CD4-positive, alpha-beta memory T cell (primary cell): Measurements from ENCODE around the gene SYCP2. TPM values are rescaled to one million over a fixed set of nuclear protein-coding genes. Genes with fewer than 3 reads are reported as not detected.

Experiments used
- CTCF ChIA-PET: fragments of 350-600 bp; sonication (Branson Sonifier 250); formaldehyde crosslinking; loops from one replicate; lab custom pipeline; 2021; ENCODE audit warnings: inconsistent platforms; ENCODE audit not compliant: partially characterized antibody; lab: Charles Lee
- POLR2A ChIA-PET: fragments of 350-600 bp; sonication (Branson Sonifier 250); formaldehyde crosslinking; loops from one replicate; lab custom pipeline; 2021; ENCODE audit not compliant: partially characterized antibody; lab: Charles Lee
- DNase-seq, 5 donors: peaks; one replicate each; pipeline versions ENCODE4 v3.0.0 to v3.0.0-alpha.2; 2020 to 2022; ENCODE audit warnings: mixed read lengths in 1 of 5
- H3K27ac ChIP-seq: one replicate; pipeline ENCODE4 v1.7.0; 2013; ENCODE audit warnings: low read depth, low read length
- H3K27me3 ChIP-seq: 2 replicates; pipeline ENCODE4 v1.7.0; 2013; ENCODE audit warnings: mild to moderate bottlenecking, low read length, moderate library complexity; ENCODE audit not compliant: insufficient read depth
- H3K36me3 ChIP-seq: 2 replicates; pipeline ENCODE4 v1.7.0; 2013; ENCODE audit warnings: mild to moderate bottlenecking, low read length, moderate library complexity; ENCODE audit not compliant: insufficient read depth
- H3K4me1 ChIP-seq: 2 replicates; pipeline ENCODE4 v1.7.0; 2013; ENCODE audit warnings: mild to moderate bottlenecking, low read length, moderate library complexity; ENCODE audit not compliant: insufficient read depth
- H3K4me3 ChIP-seq, 2 donors: one replicate each; pipeline ENCODE4 v1.7.0; 2013; ENCODE audit warnings: low read length in 2 of 2, mild to moderate bottlenecking in 1 of 2
- H3K9me3 ChIP-seq, 2 donors: one replicate each; pipeline ENCODE4 v1.7.0; 2013; ENCODE audit warnings: low read length in 2 of 2, control low read depth in 1 of 2; ENCODE audit not compliant: control insufficient read depth in 1 of 2
- H3K27ac Mint-ChIP-seq, 7 donors: one replicate each; pipeline ENCODE4 v1.8.0; 2020 to 2021; ENCODE audit warnings: mixed read lengths in 7 of 7, mild to moderate bottlenecking in 6 of 7, inconsistent platforms in 3 of 7, moderate library complexity in 3 of 7
- H3K27me3 Mint-ChIP-seq, 2 donors: one replicate each; pipeline ENCODE4 v1.8.0; 2020 to 2021; ENCODE audit warnings: mixed read lengths in 2 of 2
- H3K36me3 Mint-ChIP-seq, 2 donors: one replicate each; pipeline ENCODE4 v1.8.0; 2020 to 2021; ENCODE audit warnings: mixed read lengths in 2 of 2, inconsistent platforms in 1 of 2, mild to moderate bottlenecking in 1 of 2
- H3K4me1 Mint-ChIP-seq, 4 donors: one replicate each; pipeline ENCODE4 v1.8.0; 2020 to 2021; ENCODE audit warnings: mixed read lengths in 4 of 4, mild to moderate bottlenecking in 1 of 4
- H3K4me3 Mint-ChIP-seq, 8 donors: one replicate each; pipeline ENCODE4 v1.8.0; 2020 to 2021; ENCODE audit warnings: mixed read lengths in 8 of 8, mild to moderate bottlenecking in 7 of 8, moderate library complexity in 6 of 8, inconsistent platforms in 3 of 8
- H3K9me3 Mint-ChIP-seq, 8 donors: one replicate each; pipeline ENCODE4 v1.8.0; 2020 to 2021; ENCODE audit warnings: mixed read lengths in 8 of 8, mild to moderate bottlenecking in 5 of 8, inconsistent platforms in 3 of 8, moderate library complexity in 1 of 8
- intact Hi-C: fragments of 100-400 bp; cut with micrococcal nuclease; formaldehyde crosslinking; loops from one replicate; pipeline ENCODE4 v1.15.1; 2023
- polyA plus RNA-seq, 2 donors: library from polyadenylated mRNA; unstranded; fragments of 300-500 nt; fragmentation: Illumina TruSeq; gene quantifications; one replicate each; pipeline ENCODE4 v1.2.3, GENCODE V29; 2021
- total RNA-seq, 2 experiments: library from RNA; stranded (reverse); gene quantifications; one replicate each; pipeline ENCODE4 v1.2.3, GENCODE V29; 2021

Gene SYCP2
- total and polyA plus RNA-seq, 4 experiments from 2014 or later, result 0.91 to 5.4 (median 2.8) TPM

- intact Hi-C loops, result no loop called here
- ChIA-PET CTCF (no interaction called here), POLR2A (no interaction called here)
- no peaks in the 10 kb centered on the region for H3K4me1 Mint-ChIP-seq
- no peak overlapping the region for H3K27ac Mint-ChIP-seq
- Histone ChIP-seq H3K27me3 (no peaks in the 10 kb centered on the region), H3K9me3 (no peaks in the 10 kb centered on the region), H3K27ac (no peak overlapping the region), H3K36me3 (no peaks in the 10 kb centered on the region), H3K4me1 (no peaks in the 10 kb centered on the region), H3K4me3 (no peak overlapping the region)
- no peaks in the 10 kb centered on the region for H3K36me3 Mint-ChIP-seq
- no peak for DNase-seq
- H3K4me3 Mint-ChIP-seq, result no peak overlapping the region
- peaks cover 0 to 4% (median 0%) of the 10 kb centered on the region in 8 donors for H3K9me3 Mint-ChIP-seq
- peaks cover 0 to 5% of the 10 kb centered on the region in 2 donors for H3K27me3 Mint-ChIP-seq
Observed at GRCh38 chr20:59819496-59820203, 113.8 kb downstream of the SYCP2 start.

GRCh38 chr20:59818911-59819310, 114.5 kb downstream of the SYCP2 start:
- Mint-ChIP-seq H3K4me1 (no peaks in the 10 kb centered on the region), H3K36me3 (no peaks in the 10 kb centered on the region), H3K4me3 (no peak overlapping the region), H3K27ac (no peak overlapping the region), H3K9me3 (peaks cover 0 to 4% (median 0%) of the 10 kb centered on the region in 8 donors), H3K27me3 (peaks cover 0 to 3% of the 10 kb centered on the region in 2 donors)
- no peaks in the 10 kb centered on the region for H3K27me3 ChIP-seq
- no peak overlapping the region for H3K27ac ChIP-seq
- no peak overlapping the region for H3K4me3 ChIP-seq
- H3K4me1 ChIP-seq, result no peaks in the 10 kb centered on the region
- no peak for DNase-seq
- POLR2A ChIA-PET, result no interaction called here
- intact Hi-C loops, result no loop called here
- H3K36me3 ChIP-seq, result no peaks in the 10 kb centered on the region
- no peaks in the 10 kb centered on the region for H3K9me3 ChIP-seq
- CTCF ChIA-PET, result no interaction called here

- Histone ChIP-seq H3K9me3 (no peaks in the 10 kb centered on the region), H3K36me3 (no peaks in the 10 kb centered on the region), H3K4me3 (no peak overlapping the region), H3K27me3 (no peaks in the 10 kb centered on the region), H3K4me1 (no peaks in the 10 kb centered on the region), H3K27ac (no peak overlapping the region)
- Mint-ChIP-seq H3K4me1 (no peaks in the 10 kb centered on the region), H3K36me3 (no peaks in the 10 kb centered on the region), H3K27ac (no peak overlapping the region), H3K9me3 (peaks cover 0 to 4% (median 0%) of the 10 kb centered on the region in 8 donors), H3K4me3 (no peak overlapping the region), H3K27me3 (peaks cover 0 to 3% of the 10 kb centered on the region in 2 donors)
- intact Hi-C loops, result no loop called here
- no peak for DNase-seq
- ChIA-PET POLR2A (no interaction called here), CTCF (no interaction called here)
Observed at GRCh38 chr20:59817846-59818615, 115.4 kb downstream of the SYCP2 start.

GRCh38 chr20:59817406-59817805, 116.0 kb downstream of the SYCP2 start:
- Mint-ChIP-seq H3K4me1 (no peaks in the 10 kb centered on the region), H3K4me3 (no peak overlapping the region), H3K9me3 (peaks cover 0 to 4% (median 0%) of the 10 kb centered on the region in 8 donors), H3K27me3 (peaks cover 0 to 4% of the 10 kb centered on the region in 2 donors), H3K27ac (no peak overlapping the region), H3K36me3 (no peaks in the 10 kb centered on the region)
- no peaks in the 10 kb centered on the region for H3K4me1 ChIP-seq
- intact Hi-C loops, result no loop called here
- no peaks in the 10 kb centered on the region for H3K9me3 ChIP-seq
- ChIA-PET POLR2A (no interaction called here), CTCF (no interaction called here)
- no peak overlapping the region for H3K27ac ChIP-seq
- H3K4me3 ChIP-seq, result no peak overlapping the region
- no peak for DNase-seq
- H3K27me3 ChIP-seq, result no peaks in the 10 kb centered on the region
- no peaks in the 10 kb centered on the region for H3K36me3 ChIP-seq

- POLR2A ChIA-PET, result no interaction called here
- intact Hi-C loops, result no loop called here
- Mint-ChIP-seq H3K27me3 (peaks cover 0 to 6% of the 10 kb centered on the region in 2 donors), H3K9me3 (peaks cover 0 to 4% (median 0%) of the 10 kb centered on the region in 8 donors), H3K27ac (no peak overlapping the region), H3K4me1 (no peaks in the 10 kb centered on the region), H3K4me3 (no peak overlapping the region), H3K36me3 (no peaks in the 10 kb centered on the region)
- H3K4me1 ChIP-seq, result no peaks in the 10 kb centered on the region
- H3K27me3 ChIP-seq, result no peaks in the 10 kb centered on the region
- no peak overlapping the region for H3K27ac ChIP-seq
- DNase-seq, result no peak
- H3K4me3 ChIP-seq, result no peak overlapping the region
- no peaks in the 10 kb centered on the region for H3K9me3 ChIP-seq
- H3K36me3 ChIP-seq, result no peaks in the 10 kb centered on the region
- CTCF ChIA-PET, result no interaction called here
Observed at GRCh38 chr20:59816146-59816738, 117.2 kb downstream of the SYCP2 start.

- Mint-ChIP-seq H3K9me3 (no peaks in the 10 kb centered on the region), H3K4me3 (no peak overlapping the region), H3K4me1 (no peaks in the 10 kb centered on the region), H3K27ac (no peak overlapping the region), H3K27me3 (peaks cover 0 to 3% of the 10 kb centered on the region in 2 donors), H3K36me3 (no peaks in the 10 kb centered on the region)
- no peak for DNase-seq
- CTCF ChIA-PET, result no interaction called here
- intact Hi-C loops, result no loop called here
- no peaks in the 10 kb centered on the region for H3K4me1 ChIP-seq
- no peaks in the 10 kb centered on the region for H3K36me3 ChIP-seq
- no peaks in the 10 kb centered on the region for H3K27me3 ChIP-seq
- no peaks in the 10 kb centered on the region for H3K9me3 ChIP-seq
- no peak overlapping the region for H3K27ac ChIP-seq
- no peak overlapping the region for H3K4me3 ChIP-seq
- POLR2A ChIA-PET, result no interaction called here
Observed at GRCh38 chr20:59814840-59815340, 118.5 kb downstream of the SYCP2 start.
